OCI-LY3 (cell line): ENCODE results near the gene NPPA.

ENCODE experiments used
- H2AFZ ChIP-seq: fragments of 200-600, 300-600 bp; shearing (Covaris generic); 2 replicates; pipeline ENCODE4 v1.6.0; 2014; ENCODE audit warnings: antibody characterized with exemption, low read depth, low read length
- H3K27ac ChIP-seq: fragments of 200-600, 300-600 bp; sonication (generic); 2 replicates; pipeline ENCODE4 v1.5.1; 2014; ENCODE audit warnings: mild to moderate bottlenecking, low read length, moderate library complexity, mixed read lengths
- H3K27me3 ChIP-seq: fragments of 200-600, 300-600 bp; sonication (generic); 2 replicates; pipeline ENCODE4 v1.6.1; 2014; ENCODE audit warnings: low read depth, low read length, mixed read lengths
- H3K36me3 ChIP-seq: fragments of 200-600, 300-600 bp; sonication (generic); replicated peaks from 2 replicates; pipeline ENCODE3; 2014; ENCODE audit warnings: low read depth, low read length, mixed read lengths
- H3K4me1 ChIP-seq: fragments of 300-600, 200-600 bp; sonication (generic); 2 replicates; pipeline ENCODE4 v1.6.1; 2014; ENCODE audit warnings: low read length, mixed read lengths
- H3K4me2 ChIP-seq: fragments of 200-600, 300-600 bp; sonication (generic); 2 replicates; pipeline ENCODE4 v1.6.1; 2014; ENCODE audit warnings: low read length, mixed read lengths
- H3K4me3 ChIP-seq: fragments of 300-600, 200-600 bp; sonication (generic); 2 replicates; pipeline ENCODE4 v1.5.1; 2014; ENCODE audit warnings: antibody characterized with exemption, mild to moderate bottlenecking, low read length, moderate library complexity
- H3K79me2 ChIP-seq: fragments of 300-600, 200-600 bp; shearing (Covaris generic); 2 replicates; pipeline ENCODE4 v1.6.1; 2014; ENCODE audit warnings: mild to moderate bottlenecking, low read length, mixed read lengths
- H3K9ac ChIP-seq: fragments of 300-600, 200-600 bp; shearing (Covaris generic); 2 replicates; pipeline ENCODE4 v1.6.0; 2014; ENCODE audit warnings: mild to moderate bottlenecking, low read length, moderate library complexity
- H3K9me3 ChIP-seq: fragments of 200-600, 300-600 bp; shearing (Covaris generic); 2 replicates; pipeline ENCODE4 v1.6.1; 2014; ENCODE audit warnings: low read length, mixed read lengths; ENCODE audit not compliant: insufficient read depth
- H4K20me1 ChIP-seq: fragments of 200-600, 300-600 bp; sonication (generic); 2 replicates; pipeline ENCODE4 v1.6.1; 2016; ENCODE audit warnings: low read length, mixed read lengths; ENCODE audit not compliant: insufficient read depth
- EZH2phosphoT487 ChIP-seq: fragments of 200-600 bp; shearing (Covaris generic); IDR thresholded peaks from 2 replicates; pipeline ENCODE4 v1.6.1; 2018; ENCODE audit warnings: antibody characterized with exemption, mixed run types, low read depth
- TF ChIP-seq, protein P1 (sequence below): fragments of 200-600, 300-600 bp; sonication (generic); IDR thresholded peaks from 2 replicates; pipeline ENCODE4 v1.5.1; 2014; ENCODE audit warnings: antibody characterized with exemption, low read length, low read depth

Gene NPPA

DNA sequence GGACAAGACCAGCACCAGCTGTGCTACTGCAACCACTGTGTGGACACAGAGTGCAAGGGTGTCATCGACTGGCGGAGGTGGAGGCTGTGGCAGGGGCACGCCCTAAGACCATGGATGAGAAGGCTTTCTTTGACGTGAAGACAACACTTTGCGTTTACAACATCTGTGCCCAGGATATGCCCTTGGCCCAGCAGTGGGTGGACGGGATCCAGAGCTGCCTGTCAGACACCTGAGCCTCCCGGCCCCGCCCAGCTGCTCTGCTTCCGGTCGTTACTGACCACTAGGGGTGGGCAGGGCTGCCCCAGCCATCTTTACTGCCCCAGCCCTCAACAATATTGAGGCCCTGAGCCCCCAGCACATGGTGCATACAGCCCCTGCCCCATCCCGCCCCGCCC, 32.6 kb upstream of the NPPA start:
- H3K9me3 ChIP-seq: no peaks in the 10 kb centered on the region
- no peak for TF ChIP-seq EZH2phosphoT487
- TF ChIP-seq, protein P1, sequence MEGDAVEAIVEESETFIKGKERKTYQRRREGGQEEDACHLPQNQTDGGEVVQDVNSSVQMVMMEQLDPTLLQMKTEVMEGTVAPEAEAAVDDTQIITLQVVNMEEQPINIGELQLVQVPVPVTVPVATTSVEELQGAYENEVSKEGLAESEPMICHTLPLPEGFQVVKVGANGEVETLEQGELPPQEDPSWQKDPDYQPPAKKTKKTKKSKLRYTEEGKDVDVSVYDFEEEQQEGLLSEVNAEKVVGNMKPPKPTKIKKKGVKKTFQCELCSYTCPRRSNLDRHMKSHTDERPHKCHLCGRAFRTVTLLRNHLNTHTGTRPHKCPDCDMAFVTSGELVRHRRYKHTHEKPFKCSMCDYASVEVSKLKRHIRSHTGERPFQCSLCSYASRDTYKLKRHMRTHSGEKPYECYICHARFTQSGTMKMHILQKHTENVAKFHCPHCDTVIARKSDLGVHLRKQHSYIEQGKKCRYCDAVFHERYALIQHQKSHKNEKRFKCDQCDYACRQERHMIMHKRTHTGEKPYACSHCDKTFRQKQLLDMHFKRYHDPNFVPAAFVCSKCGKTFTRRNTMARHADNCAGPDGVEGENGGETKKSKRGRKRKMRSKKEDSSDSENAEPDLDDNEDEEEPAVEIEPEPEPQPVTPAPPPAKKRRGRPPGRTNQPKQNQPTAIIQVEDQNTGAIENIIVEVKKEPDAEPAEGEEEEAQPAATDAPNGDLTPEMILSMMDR: no peak
- H2AFZ ChIP-seq: no peak overlapping the region
- no peaks in the 10 kb centered on the region for H4K20me1 ChIP-seq
- H3K4me1 ChIP-seq: no peaks in the 10 kb centered on the region
- H3K9ac ChIP-seq: no peak overlapping the region
- no peaks in the 10 kb centered on the region for H3K27me3 ChIP-seq
- no peak overlapping the region for H3K4me3 ChIP-seq
- no peaks in the 10 kb centered on the region for H3K36me3 ChIP-seq
- H3K79me2 ChIP-seq: no peaks in the 10 kb centered on the region
- H3K27ac ChIP-seq: no peak overlapping the region
- no peak overlapping the region for H3K4me2 ChIP-seq

- Histone ChIP-seq H3K79me2 (no peaks in the 10 kb centered on the region), H3K9ac (no peak overlapping the region), H3K9me3 (no peaks in the 10 kb centered on the region), H3K27ac (no peak overlapping the region), H3K27me3 (no peaks in the 10 kb centered on the region), H4K20me1 (no peaks in the 10 kb centered on the region), H3K4me3 (no peak overlapping the region), H2AFZ (no peak overlapping the region), H3K4me1 (no peaks in the 10 kb centered on the region), H3K36me3 (no peaks in the 10 kb centered on the region), H3K4me2 (no peak overlapping the region)
- no peak for TF ChIP-seq EZH2phosphoT487
Observed at GRCh38 chr1:11879311-11880180, 32.0 kb upstream of the NPPA start.

DNA sequence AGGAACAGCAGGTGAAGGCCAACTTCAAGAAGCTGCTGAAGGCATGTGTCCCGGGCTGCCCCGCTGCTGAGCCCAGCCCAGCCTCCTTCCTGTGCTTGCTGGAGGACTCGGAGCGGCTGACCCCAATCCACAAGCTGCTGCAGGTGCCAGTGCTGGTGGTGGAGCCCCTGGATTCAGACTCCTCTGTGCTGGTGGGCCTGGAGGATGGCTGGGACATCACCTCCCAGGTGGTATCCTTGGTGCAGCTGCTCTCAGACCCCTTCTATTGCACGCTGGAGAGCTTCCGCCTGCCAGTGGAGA, 31.3 kb upstream of the NPPA start:
- no peak overlapping the region for H2AFZ ChIP-seq
- no peak overlapping the region for H3K9ac ChIP-seq
- no peaks in the 10 kb centered on the region for H3K36me3 ChIP-seq
- H3K4me2 ChIP-seq: no peak overlapping the region
- no peaks in the 10 kb centered on the region for H3K27me3 ChIP-seq
- no peaks in the 10 kb centered on the region for H3K79me2 ChIP-seq
- H3K4me3 ChIP-seq: no peak overlapping the region
- no peaks in the 10 kb centered on the region for H3K9me3 ChIP-seq
- no peak for TF ChIP-seq EZH2phosphoT487
- no peaks in the 10 kb centered on the region for H3K4me1 ChIP-seq
- no peaks in the 10 kb centered on the region for H4K20me1 ChIP-seq
- H3K27ac ChIP-seq: no peak overlapping the region

DNA sequence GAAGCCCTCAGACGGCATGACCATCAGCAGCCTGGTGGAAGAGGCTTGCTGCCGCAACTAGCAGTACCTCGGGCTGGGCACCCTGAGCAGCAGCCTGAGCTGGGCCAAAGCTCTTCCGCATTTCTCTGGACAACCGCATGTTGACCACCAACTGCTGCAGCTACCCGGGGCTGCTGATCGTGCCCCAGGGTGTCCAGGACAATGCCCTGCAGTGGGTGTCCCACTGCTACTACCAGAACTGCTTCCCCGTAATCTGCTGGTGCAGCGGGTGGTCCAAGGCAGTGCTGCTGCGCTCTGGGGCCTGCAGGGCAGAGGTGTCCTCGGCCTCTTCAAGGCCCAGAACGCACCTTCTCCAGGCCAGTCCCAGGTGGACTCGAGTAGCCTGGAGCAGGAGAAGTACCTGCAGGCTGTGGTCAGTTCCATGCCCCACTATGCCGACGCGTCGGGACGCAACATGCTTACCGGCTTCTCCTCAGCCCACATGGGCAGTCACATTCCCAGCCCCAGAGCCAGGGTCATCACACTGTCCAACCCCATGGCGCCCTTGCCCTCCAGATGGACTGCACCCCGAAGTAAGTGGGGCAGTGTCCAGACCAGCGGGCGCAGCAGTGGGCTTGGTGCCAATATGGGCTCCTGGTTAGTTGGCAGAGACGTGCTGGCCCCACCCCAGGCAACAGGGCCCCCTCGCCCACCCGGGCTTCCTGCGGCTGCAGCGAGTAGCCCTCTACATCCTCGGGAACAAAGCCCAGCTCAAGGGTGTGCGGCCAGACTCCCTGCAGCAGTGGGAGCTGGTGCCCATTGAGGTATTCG, 30.7 kb upstream of the NPPA start:
- no peak overlapping the region for H3K4me2 ChIP-seq
- no peak overlapping the region for H2AFZ ChIP-seq
- no peaks in the 10 kb centered on the region for H3K9me3 ChIP-seq
- H4K20me1 ChIP-seq: no peaks in the 10 kb centered on the region
- no peaks in the 10 kb centered on the region for H3K36me3 ChIP-seq
- no peaks in the 10 kb centered on the region for H3K27me3 ChIP-seq
- H3K9ac ChIP-seq: no peak overlapping the region
- H3K79me2 ChIP-seq: no peaks in the 10 kb centered on the region
- H3K4me1 ChIP-seq: no peaks in the 10 kb centered on the region
- no peak overlapping the region for H3K4me3 ChIP-seq
- no peak overlapping the region for H3K27ac ChIP-seq
- no peak for TF ChIP-seq EZH2phosphoT487
- TF ChIP-seq, protein P1: no peak

DNA sequence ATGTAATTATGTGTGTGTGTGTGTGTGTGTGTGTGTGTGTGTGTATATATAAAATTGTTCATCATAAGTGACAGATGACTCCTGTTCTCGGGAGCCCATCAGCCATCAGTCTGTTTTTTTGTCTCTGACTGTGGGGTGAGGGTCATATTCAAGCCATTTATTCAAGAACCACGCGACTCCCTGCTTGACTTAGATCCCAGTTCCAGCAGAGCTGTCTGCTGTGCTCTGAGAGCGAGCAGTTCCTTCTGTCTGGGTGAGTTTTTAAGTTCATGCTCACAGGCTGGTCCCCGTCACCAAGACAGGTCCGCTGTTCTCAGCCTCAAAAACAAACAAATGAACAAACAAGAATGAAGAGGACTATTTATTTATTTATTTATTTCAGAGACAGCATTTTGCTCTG, 29.5 kb upstream of the NPPA start:
- no peak for TF ChIP-seq EZH2phosphoT487
- TF ChIP-seq, protein P1: no peak
- H3K27me3 ChIP-seq: 0 out of 2 replicates have a peak, but pooled peaks cover 6% of the 10 kb centered on the region
- H3K27ac ChIP-seq: no peak overlapping the region
- no peaks in the 10 kb centered on the region for H3K9me3 ChIP-seq
- H3K4me1 ChIP-seq: no peaks in the 10 kb centered on the region
- H3K4me3 ChIP-seq: no peak overlapping the region
- H3K9ac ChIP-seq: no peak overlapping the region
- H3K36me3 ChIP-seq: no peaks in the 10 kb centered on the region
- no peaks in the 10 kb centered on the region for H4K20me1 ChIP-seq
- no peaks in the 10 kb centered on the region for H3K79me2 ChIP-seq
- H3K4me2 ChIP-seq: no peak overlapping the region
- H2AFZ ChIP-seq: no peak overlapping the region
